WTC11 (cell line): Measurements from ENCODE around the gene XKR8.

Experiments
- ATF6 ChIP-seq: sonication (generic); formaldehyde crosslinking; IDR thresholded peaks from 2 replicates; pipeline ENCODE4 v1.8.1; 2023; ENCODE audit warnings: mild to moderate bottlenecking, missing genetic modification reagents
- CTCF ChIP-seq: fragments of 200-600 bp; IDR thresholded peaks from 2 replicates; pipeline ENCODE4 v1.8.0; 2022; ENCODE audit warnings: antibody characterized with exemption
- FOXJ3 ChIP-seq: sonication (generic); formaldehyde crosslinking; IDR thresholded peaks from 2 replicates; pipeline ENCODE4 v1.9.0; 2021; ENCODE audit warnings: missing genetic modification reagents, mild to moderate bottlenecking, borderline replicate concordance
- IRF1 ChIP-seq: sonication (generic); formaldehyde crosslinking; IDR thresholded peaks from 2 replicates; pipeline ENCODE4 v1.8.0; 2023; ENCODE audit warnings: missing genetic modification reagents
- MAX ChIP-seq: sonication (generic); formaldehyde crosslinking; IDR thresholded peaks from 2 replicates; pipeline ENCODE4 v1.8.0; 2022; ENCODE audit warnings: mild to moderate bottlenecking, missing genetic modification reagents
- MXD4 ChIP-seq: fragments of 250-450 bp; sonication (Bioruptor Pico); IDR thresholded peaks from 2 replicates; pipeline ENCODE4 v1.8.0; 2021; ENCODE audit warnings: mild to moderate bottlenecking, moderate library complexity, borderline replicate concordance
- NFE2L1 ChIP-seq: sonication (generic); formaldehyde crosslinking; IDR thresholded peaks from 2 replicates; pipeline ENCODE4 v1.8.1; 2023; ENCODE audit warnings: missing genetic modification reagents
- NR2C2 ChIP-seq: sonication (generic); formaldehyde crosslinking; IDR thresholded peaks from 2 replicates; pipeline ENCODE4 v1.8.0; 2022; ENCODE audit warnings: mild to moderate bottlenecking, missing genetic modification reagents
- TP53 ChIP-seq: sonication (generic); formaldehyde crosslinking; IDR thresholded peaks from 2 replicates; pipeline ENCODE4 v1.8.1; 2023; ENCODE audit warnings: mild to moderate bottlenecking, missing genetic modification reagents
- USF2 ChIP-seq: sonication (generic); formaldehyde crosslinking; IDR thresholded peaks from 2 replicates; pipeline ENCODE4 v1.8.1; 2023; ENCODE audit warnings: mild to moderate bottlenecking, missing genetic modification reagents, moderate library complexity
- ZNF121 ChIP-seq: sonication (generic); formaldehyde crosslinking; IDR thresholded peaks from 2 replicates; pipeline ENCODE4 v1.8.0; 2023; ENCODE audit warnings: missing genetic modification reagents
- ZNF232 ChIP-seq: sonication (generic); formaldehyde crosslinking; IDR thresholded peaks from 2 replicates; pipeline ENCODE4 v1.8.0; 2022; ENCODE audit warnings: mild to moderate bottlenecking, missing genetic modification reagents
- ZNF263 ChIP-seq: sonication (generic); formaldehyde crosslinking; IDR thresholded peaks from 2 replicates; pipeline ENCODE4 v1.8.1; 2022; ENCODE audit warnings: low read depth, mild to moderate bottlenecking, moderate library complexity, missing genetic modification reagents
- ZNF532 ChIP-seq: fragments of 250-450 bp; sonication (Bioruptor Pico); IDR thresholded peaks from 2 replicates; pipeline ENCODE4 v1.9.0; 2021; ENCODE audit warnings: mild to moderate bottlenecking, borderline replicate concordance

- TF ChIP-seq ZNF121 (CRISPR knock-in tag), result no peak
- no peak for TF ChIP-seq NR2C2
- no peak for TF ChIP-seq CTCF
- TF ChIP-seq FOXJ3 (CRISPR knock-in tag), result no peak
- TF ChIP-seq ATF6 (CRISPR knock-in tag), result no peak
- TF ChIP-seq IRF1 (CRISPR knock-in tag), result no peak
- no peak for TF ChIP-seq ZNF263 (CRISPR knock-in tag)
- TF ChIP-seq TP53 (CRISPR knock-in tag), result no peak
- TF ChIP-seq ZNF232 (CRISPR knock-in tag), result no peak
- no peak for TF ChIP-seq NFE2L1 (CRISPR knock-in tag)
- no peak for TF ChIP-seq MAX (CRISPR knock-in tag)
- TF ChIP-seq ZNF532 (CRISPR knock-in tag), result no peak
- TF ChIP-seq USF2 (CRISPR knock-in tag), result no peak
- TF ChIP-seq MXD4 (CRISPR knock-in tag), result no peak
Observed at GRCh38 chr1:27937524-27937836, 22.3 kb upstream of the XKR8 start.
